Muscle of arm (tissue), 12 donors: ENCODE measurements around the gene TTLL1. TPM values are rescaled to one million over a fixed set of nuclear protein-coding genes. Genes with fewer than 3 reads are reported as not detected.

Experiments used
- DNase-seq: peaks from one replicate; pipeline ENCODE4 v3.0.0-alpha.2; 2013
- polyA plus RNA-seq, 12 donors: library from polyadenylated mRNA; unstranded; fragments of 120-200 nt; gene quantifications; one replicate each; pipeline ENCODE4 v1.2.1, GENCODE V29; 2013; ENCODE audit not compliant: insufficient read length in 12 of 12

The TTLL1 gene
- polyA plus RNA-seq, 12 donors = 8.4 to 16.1 (median 9.9) TPM; not detected in 2

DNA sequence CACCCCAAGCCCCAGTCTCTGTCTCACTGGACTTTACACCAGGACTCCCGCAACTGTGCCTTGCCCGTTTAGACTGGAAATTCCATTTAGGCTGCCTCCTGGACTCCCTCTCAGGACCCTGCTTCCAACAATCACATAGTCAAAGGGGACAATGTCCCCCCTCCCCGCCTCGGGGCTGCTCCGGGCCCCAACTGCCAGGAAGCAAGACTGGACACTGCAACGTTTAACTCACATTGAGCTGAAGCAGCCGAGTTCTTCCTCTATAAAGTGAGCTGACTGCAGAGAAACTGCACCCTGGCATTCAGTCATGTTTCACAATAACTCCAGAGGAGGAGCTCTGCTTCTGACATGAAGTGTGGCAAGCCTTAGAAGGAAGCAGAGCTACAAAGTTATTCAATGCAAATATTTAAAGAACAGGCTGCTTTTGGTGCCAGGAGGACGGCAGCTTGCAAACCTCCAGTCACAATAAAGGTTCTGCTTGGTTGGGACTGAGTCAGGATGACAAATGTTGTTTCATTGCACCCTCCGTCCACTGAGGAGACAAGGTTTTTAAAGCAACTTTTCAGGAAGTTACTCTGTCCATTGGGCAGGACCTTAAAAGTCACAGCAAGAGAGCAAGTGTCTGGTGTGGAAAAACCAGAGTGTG, 94.2 kb downstream of the TTLL1 start:
- peak; percentile 74 for DNase-seq

DNA sequence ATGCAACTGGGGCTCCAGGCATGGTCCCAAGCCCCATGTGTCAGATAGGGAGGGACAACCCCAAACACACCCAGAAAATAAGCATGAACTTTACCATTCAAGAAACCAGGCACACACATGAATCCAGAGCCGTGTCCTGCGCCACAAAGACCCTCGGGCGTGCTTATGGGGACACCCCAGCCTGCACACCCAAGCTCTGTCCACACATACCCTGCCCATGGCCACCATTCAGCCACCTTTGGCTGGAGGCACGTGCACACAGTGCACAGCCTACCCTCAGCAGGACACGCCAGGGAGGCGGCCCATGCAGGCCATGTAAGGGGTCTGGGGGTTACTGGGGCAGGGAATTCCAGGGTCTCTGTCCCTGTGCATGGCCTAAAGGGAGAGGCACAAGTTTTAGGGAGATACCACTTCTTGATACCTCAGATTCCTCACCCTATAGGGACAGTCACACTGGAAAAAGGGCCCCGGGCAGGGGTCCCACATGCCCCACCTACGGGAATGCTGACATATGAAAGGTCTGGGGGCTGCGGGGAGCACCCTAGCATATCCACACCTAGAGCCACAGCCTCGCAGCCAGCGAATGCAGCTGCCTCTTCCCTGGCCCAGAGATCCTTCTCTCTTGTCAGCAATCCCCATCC, 94.8 kb downstream of the TTLL1 start:
- DNase-seq = no peak

DNA sequence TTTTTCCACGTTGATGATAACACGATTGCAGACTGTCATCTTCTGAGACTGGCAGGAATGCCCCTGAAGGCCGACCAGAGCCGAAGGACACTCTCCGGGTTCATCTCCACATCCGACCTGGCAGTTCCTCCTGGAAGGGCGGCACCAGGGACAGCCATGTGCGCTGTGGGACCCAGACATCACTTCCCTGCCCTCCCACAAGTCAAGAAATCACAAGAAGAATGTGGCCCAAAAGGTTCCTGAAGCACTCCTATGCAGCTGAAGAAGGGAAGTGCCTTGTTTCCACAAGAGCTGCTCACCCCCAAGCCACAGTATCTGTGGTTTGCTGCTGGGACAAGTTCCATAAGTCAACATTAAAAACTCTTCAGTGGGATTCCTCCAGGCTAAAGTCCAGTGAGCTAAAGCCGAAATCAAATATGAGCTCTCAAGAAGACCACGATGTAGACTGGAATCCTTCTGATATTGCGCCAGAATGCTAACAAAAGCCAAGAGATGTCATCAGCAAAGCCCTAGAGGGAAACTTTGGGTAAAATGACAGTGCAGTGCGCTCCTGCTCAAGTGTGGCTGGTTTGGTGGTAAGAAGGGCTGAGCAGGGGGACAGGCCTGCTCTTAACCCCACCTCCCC, 95.4 kb downstream of the TTLL1 start:
- DNase-seq = no peak

GRCh38 chr22:42992886-42993479, 96.2 kb downstream of the TTLL1 start:
- no peak for DNase-seq

DNA sequence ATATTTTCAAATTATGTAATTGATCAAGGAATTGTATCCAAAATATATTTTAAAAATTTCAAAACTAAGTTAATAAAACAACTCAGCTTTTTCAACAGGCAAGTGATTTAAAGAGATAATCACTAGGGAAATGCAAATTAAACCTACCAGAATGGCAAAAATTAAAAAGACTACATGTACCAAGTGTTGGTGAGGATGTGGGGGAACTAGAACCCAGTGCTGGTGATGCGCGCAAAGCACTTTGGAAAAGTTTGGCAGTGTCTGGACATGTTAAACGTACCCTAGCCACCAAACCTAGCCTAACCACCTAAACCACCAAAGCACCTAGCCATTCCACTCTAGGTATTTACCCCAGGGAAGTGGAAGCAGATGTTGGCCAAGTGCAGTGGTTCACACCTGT, 97.1 kb downstream of the TTLL1 start:
- no peak for DNase-seq

- DNase-seq = no peak
These were observed 98.1 kb downstream of the TTLL1 start for GRCh38 chr22:42991010-42991651.

DNA sequence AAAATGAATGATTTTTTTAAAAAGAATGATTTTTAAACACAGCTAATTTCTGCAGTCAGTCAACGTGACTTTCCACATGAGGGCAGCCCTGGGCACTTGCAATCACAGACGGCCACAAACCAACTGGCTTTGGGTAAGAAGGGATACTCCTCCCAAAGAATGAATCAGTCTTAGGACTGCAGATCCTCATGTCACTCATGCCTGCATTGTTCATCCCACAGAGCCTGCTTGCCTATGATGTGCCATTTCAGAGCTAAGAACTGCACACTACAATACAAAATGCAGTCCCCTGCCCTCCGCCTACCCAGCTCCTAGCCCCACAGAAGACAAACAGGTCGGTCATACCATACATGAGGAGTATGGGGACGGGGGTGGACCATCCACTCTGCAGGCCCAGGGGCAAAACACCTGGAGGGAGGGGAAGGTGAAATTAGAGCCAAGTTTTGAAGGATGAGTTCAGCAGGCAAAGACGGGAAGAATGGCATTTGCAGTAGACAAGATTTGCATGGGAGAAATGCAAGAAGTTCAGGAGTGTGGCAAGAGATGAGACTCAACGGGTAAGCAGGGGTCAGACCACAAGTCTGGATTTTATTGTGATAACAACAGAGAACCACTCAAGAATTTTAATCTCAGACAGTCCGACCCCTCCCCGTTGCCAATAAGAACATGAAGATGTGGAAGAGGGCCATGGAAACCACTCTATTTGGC, 98.9 kb downstream of the TTLL1 start:
- no peak for DNase-seq

Other genes starting within 250 kb of the TTLL1 start
- gene ARFGAP3, start 232.1 kb downstream of the TTLL1 start, polyA plus RNA-seq = 10 to 100 TPM in 11 of 12 donors, not detected in 1; 26.7 to 49.1 (median 40.5) TPM
- gene PACSIN2, start 74.2 kb downstream of the TTLL1 start, polyA plus RNA-seq = 10 to 100 TPM in 11 of 12 donors, not detected in 1; 22.7 to 44.7 (median 29.0) TPM
- 1 to 10 TPM in 1 of 12 donors, under 1 TPM in 2, not detected in 9; 0.16 to 1.4 (median 0.81) TPM for gene BIK, start 21.4 kb upstream of the TTLL1 start, polyA plus RNA-seq
- gene MCAT, start 54.0 kb upstream of the TTLL1 start, polyA plus RNA-seq = 10 to 100 TPM in 3 of 12 donors, 1 to 10 TPM in 8, not detected in 1; 8.1 to 17.7 (median 9.6) TPM
- 100 to 1,000 TPM in 1 of 12 donors, 10 to 100 TPM in 10, not detected in 1; 40.3 to 105 (median 45.3) TPM for gene TSPO, start 62.2 kb upstream of the TTLL1 start, polyA plus RNA-seq
- 10 to 100 TPM in 11 of 12 donors, not detected in 1; 11.7 to 24.6 (median 14.1) TPM for gene TTLL12, start 97.7 kb upstream of the TTLL1 start, polyA plus RNA-seq